PC-3 (cell line): ENCODE data around the gene GSTA5. TPM values are rescaled to one million over a fixed set of nuclear protein-coding genes. Genes with fewer than 3 reads are reported as not detected.
A peak's percentile ranks its signal among the peaks of the same experiment; 100 is the strongest.

Experiments
- ATAC-seq: fragments of 200-7000 bp; cut with Tn5 transposase; 2 replicates; pipeline ENCODE4 v1.9.1; 2020; ENCODE audit warnings: mild to moderate bottlenecking, moderate library complexity
- Bru-seq: library from RNA; stranded (reverse); fragments of 400-500 nt; gene quantifications from one replicate; lab custom pipeline; 2021; lab: Mats Ljungman, UMichigan
- BruChase-seq, 2 experiments: library from RNA; stranded (reverse); fragments of 400-500 nt; gene quantifications; one replicate each; lab custom pipeline; 2021; lab: Mats Ljungman, UMichigan
- BruUV-seq: library from RNA; stranded (reverse); fragments of 400-500 nt; replicated peaks from 2 replicates; lab custom pipeline; 2021; lab: Mats Ljungman, UMichigan
- CTCF ChIA-PET: fragments of 300-600 bp; sonication (Branson Sonifier 250); formaldehyde crosslinking; loops from one replicate; lab custom pipeline; 2022; ENCODE audit warnings: antibody characterized with exemption; lab: Charles Lee
- POLR2A ChIA-PET: fragments of 300-600 bp; sonication (Branson Sonifier 250); formaldehyde crosslinking; loops from one replicate; lab custom pipeline; 2022; ENCODE audit warnings: antibody characterized with exemption; ENCODE audit not compliant: unreplicated experiment; lab: Charles Lee
- DNase-seq: peaks from one replicate; pipeline ENCODE4 v3.0.0-alpha.2; 2015
- H2AFZ ChIP-seq: fragments of 300-600 bp; sonication (generic); 2 replicates; pipeline ENCODE4 v1.6.0; 2016; ENCODE audit warnings: antibody characterized with exemption, low read length
- H3F3A ChIP-seq: fragments of 300-600 bp; sonication (generic); one replicate; pipeline ENCODE4 v1.6.0; 2017; ENCODE audit warnings: antibody characterized with exemption, low read length, control low read depth, mild to moderate bottlenecking; ENCODE audit not compliant: unreplicated experiment
- H3K27ac ChIP-seq: fragments of 300-600 bp; sonication (generic); 2 replicates; pipeline ENCODE4 v1.5.1; 2016; ENCODE audit warnings: mild to moderate bottlenecking, low read length
- H3K27me3 ChIP-seq: fragments of 300-600 bp; sonication (generic); 2 replicates; pipeline ENCODE4 v1.6.1; 2016; ENCODE audit warnings: low read length, mixed read lengths
- H3K36me3 ChIP-seq: fragments of 300-600 bp; sonication (generic); 2 replicates; pipeline ENCODE4 v1.6.1; 2016; ENCODE audit warnings: low read depth, mixed run types, low read length, mixed read lengths
- H3K4me1 ChIP-seq: fragments of 300-600 bp; sonication (generic); 2 replicates; pipeline ENCODE4 v1.5.1; 2016; ENCODE audit warnings: low read length; ENCODE audit not compliant: insufficient read depth
- H3K4me2 ChIP-seq: fragments of 300-600 bp; sonication (generic); 2 replicates; pipeline ENCODE4 v1.6.0; 2016; ENCODE audit warnings: low read length
- H3K4me3 ChIP-seq: fragments of 300-600 bp; sonication (generic); 2 replicates; pipeline ENCODE4 v1.5.1; 2016; ENCODE audit warnings: mild to moderate bottlenecking, low read length, mixed read lengths
- H3K79me2 ChIP-seq: fragments of 300-600 bp; sonication (generic); 2 replicates; pipeline ENCODE4 v1.6.1; 2017; ENCODE audit warnings: low read length, mixed read lengths
- H3K9ac ChIP-seq: fragments of 300-600 bp; sonication (generic); 2 replicates; pipeline ENCODE4 v1.6.0; 2016; ENCODE audit warnings: mild to moderate bottlenecking, low read length
- H3K9me2 ChIP-seq: fragments of 300-600 bp; sonication (generic); replicated peaks from 2 replicates; pipeline ENCODE4 v1.6.1; 2016; ENCODE audit warnings: mixed run types, low read length, mixed read lengths
- H3K9me3 ChIP-seq: fragments of 300-600 bp; sonication (generic); 2 replicates; pipeline ENCODE4 v1.6.1; 2016; ENCODE audit warnings: low read length, mixed read lengths
- H4K20me1 ChIP-seq: fragments of 300-600 bp; sonication (generic); 2 replicates; pipeline ENCODE4 v1.6.1; 2016; ENCODE audit warnings: low read length, mixed read lengths
- CTCF ChIP-seq: fragments of 300-600 bp; sonication (generic); conservative IDR thresholded peaks from 2 replicates; pipeline ENCODE4 v1.5.1; 2017; ENCODE audit warnings: antibody characterized with exemption, low read depth, mild to moderate bottlenecking, low read length
- EZH2 ChIP-seq: fragments of 300-600 bp; sonication (generic); IDR thresholded peaks from one replicate; pipeline ENCODE4 v1.6.1; 2017; ENCODE audit warnings: antibody characterized with exemption, mild to moderate bottlenecking, low read length; ENCODE audit not compliant: unreplicated experiment
- EZH2phosphoT487 ChIP-seq: fragments of 300-600 bp; sonication (generic); IDR thresholded peaks from 2 replicates; pipeline ENCODE4 v1.6.1; 2018; ENCODE audit warnings: mild to moderate bottlenecking, antibody characterized with exemption, low read length, borderline replicate concordance
- intact Hi-C: fragments of 100-400 bp; cut with micrococcal nuclease; formaldehyde crosslinking; loops from 2 replicates; pipeline ENCODE4 v1.9.0; 2023
- long read RNA-seq: library from polyadenylated mRNA; unstranded; transcript quantifications from one replicate; pipeline ENCODE4 v2.0.0, GENCODE V29; 2021; ENCODE audit not compliant: unreplicated experiment
- total RNA-seq: library from RNA; depleted of rRNA; stranded (reverse); fragments of >200 nt; gene quantifications from 2 replicates; pipeline ENCODE4 v1.2.3, GENCODE V29; 2014; rRNA removed

GSTA5 gene
- total RNA-seq = not detected in 2 replicates
- Bru-seq, nascent RNA = not detected
- not detected for BruChase-seq, experiment 1, labeled RNA remaining after a 6-hour chase
- not detected for BruChase-seq, experiment 2, labeled RNA remaining after a 2-hour chase
- long read RNA-seq = 0 reads

- no peaks in the 10 kb centered on the region for H3K9me2 ChIP-seq
- H3K9me3 ChIP-seq = no peaks in the 10 kb centered on the region
- no peaks in the 10 kb centered on the region for H3K79me2 ChIP-seq
- H4K20me1 ChIP-seq = no peaks in the 10 kb centered on the region
- CTCF ChIA-PET = no interaction called here
- DNase-seq (peak; percentile 70), ATAC-seq (no peak; the same call in 1 of the 2 replicates)
- H3K27ac ChIP-seq = no peak within 1 kb of the TSS
- H3K9ac ChIP-seq = no peak within 1 kb of the TSS
- no TSS peak for BruUV-seq
- intact Hi-C loops = no loop called here
- POLR2A ChIA-PET = no interaction called here
- H3K4me1 ChIP-seq = peaks cover 9% of the 10 kb centered on the region
- no peak within 1 kb of the TSS for H3K4me3 ChIP-seq
- H3K27me3 ChIP-seq = no peaks in the 10 kb centered on the region
- no peak within 1 kb of the TSS for H2AFZ ChIP-seq
- H3K4me2 ChIP-seq = no peak within 1 kb of the TSS
- no peaks in the 10 kb centered on the region for H3F3A ChIP-seq
- H3K36me3 ChIP-seq = no peaks in the 10 kb centered on the region
- TF ChIP-seq EZH2 (no peak), CTCF (no peak), EZH2phosphoT487 (no peak)
Measured at GRCh38 chr6:52840763-52841585, at the start of gene GSTA5. Gene GSTA5 (minus strand): TSS chr6:52840813.

- BruUV-seq = no TSS peak
- POLR2A ChIA-PET = no interaction called here
Measured at GRCh38 chr6:52890018-52890417, 49.4 kb upstream of the GSTA5 start.

More at GRCh38 chr6:52890018-52890417, 49.4 kb upstream of the GSTA5 start:
- Histone ChIP-seq H4K20me1 (no peaks in the 10 kb centered on the region), H3K9me3 (no peaks in the 10 kb centered on the region), H2AFZ (no peak overlapping the region), H3K4me3 (no peak overlapping the region), H3K79me2 (no peaks in the 10 kb centered on the region), H3K9ac (no peak overlapping the region), H3K27ac (no peak overlapping the region), H3K27me3 (no peaks in the 10 kb centered on the region), H3K4me2 (no peak overlapping the region), H3K36me3 (no peaks in the 10 kb centered on the region), H3K9me2 (no peaks in the 10 kb centered on the region), H3K4me1 (peaks cover 9% of the 10 kb centered on the region; the same call in 1 of the 2 replicates), H3F3A (no peaks in the 10 kb centered on the region)
- intact Hi-C loops = no loop called here
- ATAC-seq (no peak), DNase-seq (no peak)
- no peak for TF ChIP-seq CTCF
- no peak for TF ChIP-seq EZH2phosphoT487
- no peak for TF ChIP-seq EZH2
- CTCF ChIA-PET = no interaction called here
